DOHH2 (cell line): ENCODE results near the gene ANO6.

Experiments used
- H3F3A ChIP-seq: fragments of 200-600 bp; sonication (generic), shearing (Covaris generic); 2 replicates; pipeline ENCODE4 v1.6.0; 2016; ENCODE audit warnings: antibody characterized with exemption, mild to moderate bottlenecking; ENCODE audit not compliant: control insufficient read depth, insufficient read depth
- H3K27ac ChIP-seq: fragments of 200-600 bp; sonication (generic); 2 replicates; pipeline ENCODE4 v1.5.1; 2014; ENCODE audit warnings: low read depth, mild to moderate bottlenecking, low read length, moderate library complexity
- H3K27me3 ChIP-seq: fragments of 200-600 bp; sonication (generic); 2 replicates; pipeline ENCODE4 v1.6.1; 2014; ENCODE audit warnings: mild to moderate bottlenecking, low read length, mixed read lengths; ENCODE audit not compliant: control insufficient read depth
- H3K36me3 ChIP-seq: fragments of 200-600 bp; sonication (generic); 2 replicates; pipeline ENCODE4 v1.6.1; 2014; ENCODE audit warnings: mild to moderate bottlenecking, low read length, moderate library complexity, mixed read lengths; ENCODE audit not compliant: control insufficient read depth
- H3K4me1 ChIP-seq: fragments of 200-600 bp; sonication (generic); 2 replicates; pipeline ENCODE4 v1.6.1; 2014; ENCODE audit warnings: mild to moderate bottlenecking, low read length, mixed read lengths; ENCODE audit not compliant: control insufficient read depth
- H3K4me2 ChIP-seq: fragments of 200-600 bp; sonication (generic); 2 replicates; pipeline ENCODE4 v1.6.0; 2014; ENCODE audit warnings: mild to moderate bottlenecking, low read length, moderate library complexity
- H3K4me3 ChIP-seq: fragments of 200-600 bp; sonication (generic); 2 replicates; pipeline ENCODE4 v1.5.1; 2014; ENCODE audit warnings: mild to moderate bottlenecking, low read length, mixed read lengths
- H3K79me2 ChIP-seq: fragments of 200-600 bp; sonication (generic); 2 replicates; pipeline ENCODE4 v1.6.1; 2014; ENCODE audit warnings: mild to moderate bottlenecking, low read length, mixed read lengths; ENCODE audit not compliant: control insufficient read depth
- H3K9me2 ChIP-seq: fragments of 200-600 bp; sonication (generic); replicated peaks from 2 replicates; pipeline ENCODE4 v1.6.1; 2014; ENCODE audit warnings: mild to moderate bottlenecking, low read length, mixed read lengths; ENCODE audit not compliant: control insufficient read depth
- H3K9me3 ChIP-seq: fragments of 200-600 bp; sonication (generic); 2 replicates; pipeline ENCODE4 v1.6.1; 2014; ENCODE audit warnings: antibody characterized with exemption, low read length, mixed read lengths; ENCODE audit not compliant: control insufficient read depth, insufficient read depth
- H4K20me1 ChIP-seq: fragments of 200-600 bp; sonication (generic); 2 replicates; pipeline ENCODE4 v1.6.0; 2014; ENCODE audit warnings: low read depth, mild to moderate bottlenecking, antibody characterized with exemption, low read length, moderate library complexity; ENCODE audit not compliant: control insufficient read depth, insufficient read depth
- CTCF ChIP-seq: fragments of 200-600 bp; sonication (generic); IDR thresholded peaks from one replicate; pipeline ENCODE4 v1.5.1; 2014; ENCODE audit warnings: antibody characterized with exemption, mild to moderate bottlenecking, low read depth, low read length; ENCODE audit not compliant: poor library complexity, severe bottlenecking
- EZH2phosphoT487 ChIP-seq: fragments of 200-600 bp; sonication (generic); IDR thresholded peaks from 2 replicates; pipeline ENCODE4 v1.6.1; 2017; ENCODE audit warnings: borderline replicate concordance, mild to moderate bottlenecking, antibody characterized with exemption, low read length, moderate library complexity, mixed read lengths

Gene ANO6

GRCh38 chr12:45244561-45245343 lies 28.9 kb downstream of the ANO6 start:
- Histone ChIP-seq H4K20me1 (no peaks in the 10 kb centered on the region), H3K4me1 (no peaks in the 10 kb centered on the region), H3K9me2 (no peaks in the 10 kb centered on the region), H3F3A (no peaks in the 10 kb centered on the region), H3K36me3 (no peaks in the 10 kb centered on the region), H3K79me2 (peaks cover 36% of the 10 kb centered on the region), H3K9me3 (no peaks in the 10 kb centered on the region), H3K27ac (no peak overlapping the region), H3K4me2 (no peak overlapping the region), H3K4me3 (no peak overlapping the region), H3K27me3 (no peaks in the 10 kb centered on the region)
- TF ChIP-seq EZH2phosphoT487 = no peak
- no peak for TF ChIP-seq CTCF

- no peaks in the 10 kb centered on the region for H3K36me3 ChIP-seq
- H3F3A ChIP-seq = no peaks in the 10 kb centered on the region
- no peak overlapping the region for H3K4me3 ChIP-seq
- no peaks in the 10 kb centered on the region for H3K9me3 ChIP-seq
- H4K20me1 ChIP-seq = no peaks in the 10 kb centered on the region
- no peak overlapping the region for H3K27ac ChIP-seq
- no peaks in the 10 kb centered on the region for H3K9me2 ChIP-seq
- H3K4me2 ChIP-seq = no peak overlapping the region
- no peak for TF ChIP-seq CTCF
- TF ChIP-seq EZH2phosphoT487 = no peak
- H3K27me3 ChIP-seq = no peaks in the 10 kb centered on the region
- H3K79me2 ChIP-seq = peaks cover 36% of the 10 kb centered on the region
- H3K4me1 ChIP-seq = no peaks in the 10 kb centered on the region
These were observed 30.3 kb downstream of the ANO6 start for GRCh38 chr12:45246236-45246635.

GRCh38 chr12:45247589-45247988 lies 31.7 kb downstream of the ANO6 start:
- Histone ChIP-seq H3K4me1 (no peaks in the 10 kb centered on the region), H3K27me3 (no peaks in the 10 kb centered on the region), H3F3A (no peaks in the 10 kb centered on the region), H3K36me3 (no peaks in the 10 kb centered on the region), H3K9me3 (no peaks in the 10 kb centered on the region), H3K4me3 (no peak overlapping the region), H4K20me1 (no peaks in the 10 kb centered on the region), H3K79me2 (peaks cover 29% of the 10 kb centered on the region), H3K27ac (no peak overlapping the region), H3K9me2 (no peaks in the 10 kb centered on the region), H3K4me2 (no peak overlapping the region)
- TF ChIP-seq CTCF (no peak), EZH2phosphoT487 (no peak)
